Central memory CD8-positive, alpha-beta T cell (primary cell): Measurements from ENCODE around the gene TICAM1.
A peak's percentile ranks its signal among the peaks of the same experiment; 100 is the strongest.
"Not testable (repeated sequence)": the region's sequence is repeated elsewhere in the genome, so short reads cannot be mapped to it uniquely, and the experiment has no call there.

ENCODE experiments used
- ATAC-seq: fragments of 150-1000 bp; cut with Tn5 transposase; replicated peaks from 2 replicates; pipeline ENCODE4 v1.10.0; 2022; ENCODE audit warnings: mild to moderate bottlenecking, moderate FRiP score, moderate number of reproducible peaks; ENCODE audit not compliant: poor library complexity, severe bottlenecking; ENCODE audit errors: extremely low read depth
- DNase-seq, 2 donors: peaks; one replicate each; pipeline ENCODE4 v3.0.0; 2021; ENCODE audit warnings: low spot score in 2 of 2
- H3K27ac Mint-ChIP-seq: one replicate; pipeline ENCODE4 v1.8.0; 2022; ENCODE audit warnings: low read depth, mild to moderate bottlenecking, moderate library complexity, mixed read lengths
- H3K27me3 Mint-ChIP-seq: one replicate; pipeline ENCODE4 v1.8.0; 2022; ENCODE audit warnings: mixed read lengths
- H3K36me3 Mint-ChIP-seq: one replicate; pipeline ENCODE4 v1.8.0; 2022; ENCODE audit warnings: mild to moderate bottlenecking, moderate library complexity, mixed read lengths; ENCODE audit not compliant: insufficient read depth
- H3K4me1 Mint-ChIP-seq: one replicate; pipeline ENCODE4 v1.8.0; 2022; ENCODE audit warnings: mixed read lengths
- H3K4me3 Mint-ChIP-seq: one replicate; pipeline ENCODE4 v1.8.0; 2022; ENCODE audit warnings: mild to moderate bottlenecking, moderate library complexity, mixed read lengths
- H3K9me3 Mint-ChIP-seq: one replicate; pipeline ENCODE4 v1.8.0; 2022; ENCODE audit warnings: mixed read lengths

TICAM1 gene

DNA sequence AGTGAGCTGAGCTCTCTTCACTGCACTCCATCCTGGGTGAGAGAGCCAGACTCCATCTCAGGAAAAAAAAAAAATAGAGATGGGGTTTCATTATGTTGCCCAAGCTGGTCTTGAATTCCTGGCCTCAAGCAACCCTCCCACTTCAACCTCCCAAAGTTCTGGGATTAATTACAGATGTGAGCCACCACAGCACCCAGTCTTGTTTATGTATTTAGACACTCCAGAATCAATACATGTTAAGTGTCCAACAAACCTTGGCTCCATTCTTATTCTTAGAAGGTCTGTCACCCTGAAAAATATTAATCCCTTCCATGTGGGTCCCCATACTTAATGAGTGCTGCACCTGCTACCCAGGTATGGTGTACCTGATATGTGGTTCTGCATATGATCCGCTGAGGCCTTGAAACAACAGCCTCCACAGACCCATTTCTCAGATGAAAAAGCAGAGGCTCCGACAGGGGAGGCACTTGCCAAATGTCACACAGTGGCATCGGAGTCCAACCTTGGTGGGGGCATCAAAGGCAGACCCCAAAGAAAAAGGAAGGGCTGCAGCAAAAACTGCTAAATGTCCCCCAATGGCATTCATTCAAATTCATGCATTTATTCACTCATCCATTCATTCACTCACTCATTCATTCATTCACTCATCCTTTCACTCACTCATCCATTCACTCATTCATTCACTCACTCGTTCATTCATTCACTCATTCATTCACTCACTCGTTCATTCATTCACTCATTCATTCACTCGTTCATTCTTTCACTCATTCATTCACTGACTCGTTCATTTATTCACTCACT is 16.7 kb downstream of the TICAM1 start:
- H3K4me1 Mint-ChIP-seq = peaks cover 21% of the 10 kb centered on the region
- peak overlapping the region; percentile 68 for H3K4me3 Mint-ChIP-seq
- DNase-seq = no peak
- no peaks in the 10 kb centered on the region for H3K27me3 Mint-ChIP-seq
- peaks cover 12% of the 10 kb centered on the region for H3K36me3 Mint-ChIP-seq
- peak overlapping the region; percentile 50 for H3K27ac Mint-ChIP-seq
- no peaks in the 10 kb centered on the region for H3K9me3 Mint-ChIP-seq
- ATAC-seq = no peak

DNA sequence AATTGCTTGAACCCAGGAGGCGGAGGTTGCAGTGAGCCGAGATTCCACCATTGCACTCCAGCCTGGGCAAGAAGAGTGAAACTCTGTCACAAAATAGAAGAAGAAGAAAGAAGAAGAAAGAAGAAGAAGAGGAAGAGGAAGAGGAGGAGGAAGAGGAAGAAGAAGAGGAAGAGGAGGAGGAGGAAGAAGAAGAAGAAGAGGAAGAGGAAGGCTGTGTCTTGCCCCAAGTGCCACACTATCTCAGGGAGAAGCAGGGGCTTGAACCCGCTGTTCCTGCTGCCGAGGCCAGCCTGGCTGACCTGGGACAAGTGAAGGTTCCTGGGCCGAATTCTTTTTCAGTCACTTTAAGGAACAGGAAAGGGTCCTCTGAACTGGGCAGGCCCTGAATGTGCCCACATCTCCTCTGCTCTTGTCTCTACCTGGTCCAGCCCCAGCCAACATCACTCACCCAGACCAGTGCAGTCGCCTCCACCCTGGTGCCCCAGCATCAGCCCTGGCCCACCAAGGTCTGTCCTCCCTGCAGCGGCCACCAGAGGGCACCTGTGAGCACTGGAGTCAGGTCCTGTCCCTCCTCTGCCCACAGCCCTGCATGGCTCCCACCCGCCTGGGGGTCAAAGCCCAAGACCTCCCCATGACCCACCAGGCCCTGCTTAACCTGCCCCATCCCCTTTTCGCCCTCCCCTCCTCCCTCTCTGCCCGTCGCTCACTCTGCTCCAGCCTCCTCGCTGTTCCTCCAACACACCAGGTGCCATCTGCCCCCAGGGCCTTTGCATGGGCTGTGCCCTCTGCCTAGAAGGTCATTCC is 20.0 kb downstream of the TICAM1 start:
- Mint-ChIP-seq H3K27ac (no peak overlapping the region), H3K9me3 (no peaks in the 10 kb centered on the region), H3K27me3 (no peaks in the 10 kb centered on the region), H3K4me3 (no peak overlapping the region), H3K36me3 (peaks cover 4% of the 10 kb centered on the region), H3K4me1 (peaks cover 25% of the 10 kb centered on the region)
- ATAC-seq = peak; percentile 64
- DNase-seq = peak; percentile 76 to 93

DNA sequence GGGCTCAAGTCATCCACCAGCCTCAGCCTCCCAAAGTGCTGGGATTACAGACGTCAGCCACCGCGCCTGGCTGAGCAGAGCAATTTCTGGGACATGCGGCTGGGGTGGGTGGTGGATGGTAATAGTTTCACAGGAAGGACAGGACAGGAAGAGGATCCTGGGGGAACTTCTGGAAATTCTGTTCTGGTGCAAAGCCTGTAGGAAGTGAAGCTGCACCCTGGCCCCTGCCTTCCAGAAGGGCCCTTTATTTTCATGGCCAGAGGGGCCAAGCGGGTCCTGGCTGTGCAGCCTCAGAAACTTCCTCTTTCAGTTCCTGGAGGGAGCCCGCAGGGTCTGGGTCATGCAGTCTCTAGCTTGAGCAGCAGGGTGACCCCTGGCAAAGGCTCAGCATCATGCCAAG is 24.3 kb downstream of the TICAM1 start:
- H3K27me3 Mint-ChIP-seq = no peaks in the 10 kb centered on the region
- no peak for ATAC-seq
- H3K27ac Mint-ChIP-seq = no peak overlapping the region
- DNase-seq = no peak
- no peak overlapping the region for H3K4me3 Mint-ChIP-seq
- H3K36me3 Mint-ChIP-seq = peaks cover 4% of the 10 kb centered on the region
- H3K9me3 Mint-ChIP-seq = no peaks in the 10 kb centered on the region
- H3K4me1 Mint-ChIP-seq = peaks cover 14% of the 10 kb centered on the region

DNA sequence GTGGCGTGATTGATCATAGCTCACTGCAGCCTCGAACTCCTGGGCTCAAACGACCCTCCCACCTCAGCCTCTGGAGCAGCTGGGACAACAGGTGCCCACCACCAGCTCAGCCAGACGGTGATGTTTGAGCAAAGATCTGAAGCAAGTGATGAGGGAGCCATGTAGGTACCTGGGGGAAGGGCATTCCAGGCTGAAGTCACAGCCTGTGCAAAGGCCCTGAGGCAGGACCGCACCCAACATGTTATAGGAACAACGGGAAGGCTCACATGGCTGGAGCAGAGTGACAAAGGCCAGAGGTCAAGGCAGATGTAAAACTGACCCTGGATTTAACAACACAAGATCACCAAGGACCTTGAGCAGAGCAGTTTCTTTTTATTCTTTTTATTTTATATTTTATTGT is 25.1 kb downstream of the TICAM1 start:
- ATAC-seq = no peak
- Mint-ChIP-seq H3K27ac (no peak overlapping the region), H3K36me3 (peaks cover 4% of the 10 kb centered on the region)

DNA sequence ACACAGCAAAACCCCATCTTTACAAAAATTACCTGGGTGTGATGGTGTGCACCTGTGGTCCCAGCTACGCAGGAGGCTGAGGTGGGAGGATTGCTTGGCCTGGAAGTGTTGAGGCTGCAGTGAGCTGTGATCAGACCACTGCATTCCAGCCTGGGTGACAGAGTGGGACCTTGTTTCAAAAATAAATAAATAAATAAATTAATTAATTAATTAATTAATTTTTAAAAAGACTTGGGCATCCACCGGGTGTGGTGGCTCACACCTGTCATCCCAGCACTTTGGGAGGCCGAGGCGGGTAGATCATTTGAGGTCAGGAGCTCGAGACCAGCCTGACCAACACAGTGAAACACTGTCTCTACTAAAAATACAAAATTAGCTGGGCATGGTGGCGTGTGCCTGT is 26.4 kb downstream of the TICAM1 start:
- H3K27ac Mint-ChIP-seq, H3K27me3 Mint-ChIP-seq, H3K4me3 Mint-ChIP-seq, DNase-seq, H3K4me1 Mint-ChIP-seq, H3K9me3 Mint-ChIP-seq, H3K36me3 Mint-ChIP-seq, ATAC-seq: not testable (repeated sequence)

More for the DNA sequence above, 25.1 kb downstream of the TICAM1 start:
- H3K27me3 Mint-ChIP-seq = no peaks in the 10 kb centered on the region
- no peak overlapping the region for H3K4me3 Mint-ChIP-seq
- peaks cover 7% of the 10 kb centered on the region for H3K4me1 Mint-ChIP-seq
- DNase-seq = no peak
- H3K9me3 Mint-ChIP-seq = no peaks in the 10 kb centered on the region

DNA sequence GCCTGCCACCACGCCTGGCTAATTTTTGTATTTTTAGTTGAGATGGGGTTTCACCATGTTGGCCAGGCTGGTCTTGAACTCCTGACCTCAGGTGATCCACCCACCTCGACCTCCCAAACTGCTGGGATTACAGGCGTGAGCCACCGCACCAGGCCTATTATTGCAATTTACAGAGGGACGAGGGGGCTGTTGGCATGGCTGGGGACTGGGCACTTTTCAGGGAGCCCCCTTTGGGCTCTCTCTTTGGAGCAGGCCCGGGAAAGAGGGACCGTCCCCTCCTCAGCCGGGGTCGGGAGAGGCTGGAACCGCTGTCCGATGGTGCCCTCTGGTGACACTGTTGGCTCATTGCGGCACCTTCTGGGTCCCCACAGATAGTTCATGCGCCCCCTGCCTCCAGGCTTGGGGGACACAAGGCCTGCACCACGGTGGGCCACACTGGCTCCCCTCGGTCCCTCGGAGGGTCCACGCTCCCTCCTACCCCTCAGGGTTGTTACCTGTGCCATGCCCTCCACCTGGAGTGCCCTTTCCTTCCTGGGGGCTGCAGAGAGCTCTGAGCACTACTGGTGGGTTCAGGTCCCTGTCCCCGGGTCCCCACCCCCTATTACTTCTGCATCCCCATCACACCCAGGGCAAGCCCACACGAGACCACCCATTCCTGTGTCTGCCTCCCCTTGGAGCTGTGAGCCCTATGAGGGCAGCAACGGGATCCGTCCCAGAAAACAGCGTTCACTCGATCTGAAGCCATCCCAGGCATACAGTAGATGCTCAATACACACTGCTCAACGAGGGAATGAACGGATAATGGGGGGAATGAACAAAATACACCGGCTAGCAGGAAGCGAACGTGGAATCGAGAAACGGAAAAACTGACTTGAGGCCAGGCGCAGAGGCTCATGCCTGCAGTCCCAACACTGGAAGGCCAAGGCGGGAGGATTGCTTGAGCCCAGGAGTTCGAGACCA is 27.5 kb downstream of the TICAM1 start:
- Mint-ChIP-seq H3K27ac (no peak overlapping the region), H3K27me3 (no peaks in the 10 kb centered on the region), H3K4me3 (no peak overlapping the region), H3K36me3 (peaks cover 7% of the 10 kb centered on the region), H3K9me3 (no peaks in the 10 kb centered on the region), H3K4me1 (no peaks in the 10 kb centered on the region)
- ATAC-seq (peak; percentile 54), DNase-seq (peak; percentile 31 to 43)

DNA sequence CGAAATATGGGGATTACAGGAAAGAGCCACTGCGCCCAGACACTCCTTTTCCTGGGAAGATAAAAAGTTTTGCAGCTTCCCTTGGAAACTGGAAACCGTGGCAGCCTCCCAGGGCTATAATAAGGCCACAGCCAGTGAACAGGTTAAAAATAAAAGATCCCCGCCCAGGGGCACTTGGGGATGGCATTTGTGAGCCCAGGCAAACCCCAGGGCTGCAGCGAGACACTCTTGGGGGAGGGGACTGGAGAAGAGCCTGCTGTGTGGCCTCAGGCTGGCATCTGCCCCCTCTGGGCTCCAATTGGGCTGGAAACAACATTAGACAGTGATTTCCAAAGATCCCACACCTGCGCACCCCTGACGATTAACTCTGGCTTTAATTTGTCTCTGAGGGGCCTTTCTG is 28.8 kb downstream of the TICAM1 start:
- H3K36me3 Mint-ChIP-seq = peaks cover 17% of the 10 kb centered on the region
- no peak overlapping the region for H3K27ac Mint-ChIP-seq
- no peaks in the 10 kb centered on the region for H3K9me3 Mint-ChIP-seq
- ATAC-seq (no peak), DNase-seq (no peak)
- H3K27me3 Mint-ChIP-seq = no peaks in the 10 kb centered on the region
- H3K4me3 Mint-ChIP-seq = no peak overlapping the region
- H3K4me1 Mint-ChIP-seq = peaks cover 9% of the 10 kb centered on the region

DNA sequence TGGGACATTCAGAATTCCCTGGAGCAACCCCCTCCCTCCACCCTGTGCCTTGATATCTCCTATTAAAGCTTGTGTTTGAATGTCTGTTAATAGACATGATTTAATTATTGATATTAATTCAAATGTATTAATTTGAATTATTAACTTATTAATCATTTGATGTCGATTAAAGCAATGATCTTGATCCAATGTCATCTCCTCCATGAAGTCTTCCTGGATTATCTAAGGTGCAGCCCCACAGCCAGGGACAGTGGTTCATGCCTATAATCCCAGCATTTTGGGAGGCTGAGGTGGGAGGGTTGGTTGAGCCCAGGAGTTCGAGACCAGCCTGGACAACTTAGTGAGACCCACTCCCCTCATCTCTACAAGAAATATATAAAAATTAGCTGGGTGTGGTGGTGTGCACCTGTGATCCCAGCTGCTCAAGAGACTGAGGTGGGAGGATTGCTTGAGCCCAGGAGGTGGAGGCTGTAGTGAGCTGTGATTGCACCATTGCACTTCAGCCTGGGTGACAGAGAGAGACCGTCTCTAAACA is 30.4 kb downstream of the TICAM1 start:
- DNase-seq = no peak
- Mint-ChIP-seq H3K27ac (no peak overlapping the region), H3K9me3 (no peaks in the 10 kb centered on the region), H3K4me3 (no peak overlapping the region), H3K27me3 (no peaks in the 10 kb centered on the region), H3K4me1 (peaks cover 16% of the 10 kb centered on the region), H3K36me3 (peaks cover 30% of the 10 kb centered on the region)
- ATAC-seq = no peak

DNA sequence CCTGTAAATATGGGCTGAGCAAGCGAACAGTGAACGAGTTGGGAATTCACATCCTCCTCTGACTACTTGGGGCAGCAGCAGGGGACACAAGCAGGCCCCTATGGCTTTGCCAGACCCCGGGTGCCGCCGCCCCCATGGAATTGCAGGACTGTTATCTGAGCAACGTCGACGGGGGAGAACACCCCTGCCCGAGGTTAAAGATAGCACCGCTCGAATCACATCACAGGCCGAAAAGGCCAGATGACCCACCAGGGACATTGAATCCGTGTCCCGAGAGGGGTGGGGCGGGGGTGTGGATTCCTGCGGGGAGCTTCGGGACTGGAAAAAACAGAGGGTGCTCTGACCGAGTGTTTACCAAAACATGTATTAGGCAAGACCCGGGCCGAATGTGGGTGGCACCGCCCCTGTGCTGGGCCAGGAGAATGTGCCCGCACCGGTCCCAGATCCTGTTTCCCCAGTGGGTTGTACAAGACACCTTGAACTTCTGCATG is 30.9 kb downstream of the TICAM1 start:
- Mint-ChIP-seq H3K36me3 (peaks cover 35% of the 10 kb centered on the region), H3K27ac (no peak overlapping the region), H3K9me3 (no peaks in the 10 kb centered on the region), H3K4me3 (no peak overlapping the region), H3K4me1 (peaks cover 16% of the 10 kb centered on the region), H3K27me3 (no peaks in the 10 kb centered on the region)
- no peak for ATAC-seq
- no peak for DNase-seq

DNA sequence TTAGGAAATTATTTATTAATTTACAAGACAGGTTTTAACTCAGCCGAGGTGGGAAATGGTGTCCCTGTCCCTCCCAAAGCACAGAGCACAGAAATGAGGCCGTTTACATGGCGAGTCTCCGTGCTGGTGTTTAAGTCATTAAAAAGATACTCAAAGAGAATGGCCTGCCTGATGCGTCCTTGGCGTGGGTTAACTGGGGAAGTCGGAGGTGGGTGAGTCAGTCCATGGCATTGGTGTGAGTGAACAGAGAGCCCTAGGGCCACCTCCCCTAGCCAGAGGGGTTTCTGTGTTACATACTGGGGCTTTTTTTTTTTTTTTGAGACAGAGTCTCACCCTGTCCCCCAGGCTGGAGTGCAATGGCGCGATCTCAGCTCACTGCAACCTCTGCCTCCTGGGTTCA is 36.1 kb downstream of the TICAM1 start:
- H3K27ac Mint-ChIP-seq = no peak overlapping the region
- no peaks in the 10 kb centered on the region for H3K27me3 Mint-ChIP-seq
- peaks cover 29% of the 10 kb centered on the region for H3K4me1 Mint-ChIP-seq
- no peaks in the 10 kb centered on the region for H3K9me3 Mint-ChIP-seq
- H3K4me3 Mint-ChIP-seq = no peak overlapping the region
- H3K36me3 Mint-ChIP-seq = peaks cover 57% of the 10 kb centered on the region
- DNase-seq = no peak
- no peak for ATAC-seq

DNA sequence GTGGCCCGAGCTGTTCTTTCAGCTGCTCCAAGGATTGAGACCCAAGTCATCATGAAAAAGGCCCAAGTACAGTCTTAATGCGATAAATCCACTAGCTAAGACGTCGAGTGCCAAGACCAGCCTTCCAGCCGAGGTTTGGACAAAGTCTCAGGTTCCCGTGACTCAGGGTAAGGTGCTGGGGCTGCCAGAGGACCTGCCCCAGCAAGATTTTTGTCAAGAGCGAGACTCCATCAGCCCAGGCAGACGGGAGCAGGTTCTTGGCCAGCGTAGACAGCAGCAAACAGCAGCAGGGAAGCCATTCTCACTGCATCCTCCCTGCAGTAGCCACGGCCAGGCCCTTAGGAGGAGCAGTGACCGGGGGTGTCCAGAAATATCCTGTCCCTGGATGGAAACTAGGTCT is 36.5 kb downstream of the TICAM1 start:
- DNase-seq = no peak
- no peak for ATAC-seq
- Mint-ChIP-seq H3K27ac (no peak overlapping the region), H3K36me3 (peaks cover 57% of the 10 kb centered on the region), H3K27me3 (no peaks in the 10 kb centered on the region), H3K9me3 (no peaks in the 10 kb centered on the region), H3K4me3 (no peak overlapping the region), H3K4me1 (peaks cover 29% of the 10 kb centered on the region)

DNA sequence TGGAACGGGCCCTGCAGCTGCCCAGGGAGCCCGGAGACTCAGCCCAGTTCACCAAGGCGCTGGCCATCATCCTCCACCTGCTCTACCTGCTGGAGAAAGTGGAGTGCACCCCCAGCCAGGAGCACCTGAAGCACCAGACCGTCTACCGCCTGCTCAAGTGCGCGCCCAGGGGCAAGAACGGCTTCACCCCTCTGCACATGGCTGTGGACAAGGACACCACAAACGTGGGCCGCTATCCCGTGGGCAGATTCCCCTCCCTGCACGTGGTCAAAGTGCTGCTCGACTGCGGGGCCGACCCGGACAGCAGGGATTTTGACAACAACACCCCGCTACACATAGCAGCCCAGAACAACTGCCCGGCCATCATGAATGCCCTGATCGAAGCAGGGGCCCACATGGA is 38.2 kb downstream of the TICAM1 start:
- H3K9me3 Mint-ChIP-seq, ATAC-seq, H3K27me3 Mint-ChIP-seq, DNase-seq, H3K27ac Mint-ChIP-seq: not testable (repeated sequence)
- Mint-ChIP-seq H3K36me3 (peaks cover 46% of the 10 kb centered on the region), H3K4me1 (peaks cover 23% of the 10 kb centered on the region), H3K4me3 (peak overlapping the region; percentile 71)
